ENCODE measurements around the gene ANKRD36B. TPM values are rescaled to one million over a fixed set of nuclear protein-coding genes. Genes with fewer than 3 reads are reported as not detected.
"Not testable (repeated sequence)": the region's sequence is repeated elsewhere in the genome, so short reads cannot be mapped to it uniquely, and the experiment has no call there.

Gene ANKRD36B
- total RNA-seq, 6 experiments from 2014 or later: 2.0 to 6.9 (median 3.6) TPM

GRCh38 chr2:97590515-97591394 is 1.1 kb upstream of the ANKRD36B start:
- intact Hi-C loops (cut with DNase I): loop anchor here in 1 of 2 donors (10.0 kb wide), 1 partner anchor 104 kb away; no protein-coding TSS in a partner anchor
- DNase-seq (peak; percentile 55 to 77 (median 71)), ATAC-seq (peak; percentile 94 to 98 (median 94))
- WGBS (ENCODE audit: insufficient coverage, low coverage, low lambda C conversion rate, missing lambda C conversion rate): 6% methylated on average over 12 of the region's 33 CpGs
- H3K4me3 ChIP-seq: peak overlapping the region; percentile 53 to 60 (median 55)
- peak overlapping the region; percentile 58 to 90 (median 72) for H3K27ac ChIP-seq
- not testable (repeated sequence) for H3K9me3 ChIP-seq, H3K4me1 ChIP-seq, H3K36me3 ChIP-seq, H3K27me3 ChIP-seq
- TF ChIP-seq CTCF (IDR thresholded peaks at IDR 0.05): peak; percentile 81 to 100 (median 92)

GRCh38 chr2:97589257-97589597 is 450 bp downstream of the ANKRD36B start:
- WGBS (ENCODE audit: insufficient coverage, low coverage, low lambda C conversion rate, missing lambda C conversion rate): 4% methylated on average over 10 of the region's 14 CpGs
- H3K9me3 ChIP-seq; H3K27me3 ChIP-seq; ATAC-seq; intact Hi-C loops (cut with DNase I); H3K4me1 ChIP-seq; DNase-seq; H3K36me3 ChIP-seq: not testable (repeated sequence)
- H3K4me3 ChIP-seq: peak overlapping the region; percentile 44 to 50 (median 46)
- H3K27ac ChIP-seq: peak overlapping the region in 1 of 3 donors; percentile 51

GRCh38 chr2:97565674-97566073 is 24.0 kb downstream of the ANKRD36B start:
- ATAC-seq, DNase-seq: not testable (repeated sequence)

GRCh38 chr2:97552406-97552805 is 37.3 kb downstream of the ANKRD36B start:
- H3K27me3 ChIP-seq; H3K27ac ChIP-seq; H3K4me3 ChIP-seq; DNase-seq; H3K9me3 ChIP-seq; H3K36me3 ChIP-seq; ATAC-seq; H3K4me1 ChIP-seq; intact Hi-C loops (cut with DNase I): not testable (repeated sequence)
- WGBS (ENCODE audit: insufficient coverage, low coverage, low lambda C conversion rate, missing lambda C conversion rate): 86% methylated on average over 3 of the region's 3 CpGs

More at GRCh38 chr2:97565674-97566073, 24.0 kb downstream of the ANKRD36B start:
- H3K36me3 ChIP-seq; H3K27ac ChIP-seq; H3K27me3 ChIP-seq; H3K9me3 ChIP-seq; H3K4me3 ChIP-seq; intact Hi-C loops (cut with DNase I); H3K4me1 ChIP-seq: not testable (repeated sequence)
- WGBS (ENCODE audit: insufficient coverage, low coverage, low lambda C conversion rate, missing lambda C conversion rate): 75% methylated on average over 2 of the region's 3 CpGs

- H3K27me3 ChIP-seq; intact Hi-C loops (cut with DNase I); H3K4me1 ChIP-seq; H3K27ac ChIP-seq; H3K36me3 ChIP-seq; H3K4me3 ChIP-seq; ATAC-seq; DNase-seq; H3K9me3 ChIP-seq: not testable (repeated sequence)
- WGBS (ENCODE audit: insufficient coverage, low coverage, low lambda C conversion rate, missing lambda C conversion rate): no CpG with 5 or more reads among the region's 1 CpG
These were observed 39.2 kb downstream of the ANKRD36B start for GRCh38 chr2:97550498-97550897.

- H3K4me3 ChIP-seq; DNase-seq; H3K4me1 ChIP-seq; H3K36me3 ChIP-seq; ATAC-seq; intact Hi-C loops (cut with DNase I); H3K27me3 ChIP-seq; H3K9me3 ChIP-seq; H3K27ac ChIP-seq: not testable (repeated sequence)
- WGBS (ENCODE audit: insufficient coverage, low coverage, low lambda C conversion rate, missing lambda C conversion rate): 84% methylated on average over 5 of the region's 5 CpGs
These were observed 40.6 kb downstream of the ANKRD36B start for GRCh38 chr2:97549058-97549457.

- ATAC-seq; H3K9me3 ChIP-seq; H3K4me1 ChIP-seq; H3K27ac ChIP-seq; H3K27me3 ChIP-seq; H3K36me3 ChIP-seq; DNase-seq; intact Hi-C loops (cut with DNase I); H3K4me3 ChIP-seq: not testable (repeated sequence)
These were observed 41.1 kb downstream of the ANKRD36B start for GRCh38 chr2:97548536-97548935.

All from right lobe of liver (tissue), 6 donors.